Stimulated activated CD4-positive, alpha-beta T cell treated with anti-CD3 and anti-CD28 coated beads, Interleukin-2, amount 100 ng/mL, for 24 hours (primary cell): Measurements from ENCODE around the gene ACBD4.

Experiments
- DNase-seq, 2 donors: peaks; one replicate each; pipeline ENCODE4 v3.0.0-alpha.2; 2020

Gene ACBD4, protein sequence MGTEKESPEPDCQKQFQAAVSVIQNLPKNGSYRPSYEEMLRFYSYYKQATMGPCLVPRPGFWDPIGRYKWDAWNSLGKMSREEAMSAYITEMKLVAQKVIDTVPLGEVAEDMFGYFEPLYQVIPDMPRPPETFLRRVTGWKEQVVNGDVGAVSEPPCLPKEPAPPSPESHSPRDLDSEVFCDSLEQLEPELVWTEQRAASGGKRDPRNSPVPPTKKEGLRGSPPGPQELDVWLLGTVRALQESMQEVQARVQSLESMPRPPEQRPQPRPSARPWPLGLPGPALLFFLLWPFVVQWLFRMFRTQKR

GRCh38 chr17:45135192-45135977 is at the start of gene ACBD4:
TSS of gene ACBD4 (plus strand) at chr17:45135687. CDS start at chr17:45136145, 458 bp downstream.
- peak; percentile 97 to 99 for DNase-seq

DNA sequence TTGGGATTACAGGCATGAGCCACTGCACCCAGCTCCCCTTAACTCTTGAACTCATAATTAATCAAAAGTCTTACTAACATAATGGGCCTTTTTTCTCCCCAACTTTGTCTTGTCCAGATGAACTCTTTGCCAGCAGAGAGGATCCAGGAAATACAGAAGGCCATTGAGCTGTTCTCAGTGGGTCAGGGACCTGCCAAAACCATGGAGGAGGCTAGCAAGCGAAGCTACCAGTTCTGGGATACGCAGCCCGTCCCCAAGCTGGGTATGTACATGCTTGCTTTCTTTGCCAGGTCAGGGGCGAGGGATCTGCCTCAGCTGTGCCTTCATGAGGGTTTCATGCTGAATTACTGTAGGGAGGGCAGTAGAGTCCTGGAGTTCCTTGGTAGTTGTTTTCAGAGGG is 49.1 kb upstream of the ACBD4 start:
- DNase-seq = no peak

GRCh38 chr17:45086865-45087503 is 48.5 kb upstream of the ACBD4 start:
- no peak for DNase-seq

GRCh38 chr17:45087504-45087975 is 47.9 kb upstream of the ACBD4 start:
- no peak for DNase-seq

- no peak for DNase-seq
Observed at GRCh38 chr17:45087978-45088377, 47.5 kb upstream of the ACBD4 start.

DNA sequence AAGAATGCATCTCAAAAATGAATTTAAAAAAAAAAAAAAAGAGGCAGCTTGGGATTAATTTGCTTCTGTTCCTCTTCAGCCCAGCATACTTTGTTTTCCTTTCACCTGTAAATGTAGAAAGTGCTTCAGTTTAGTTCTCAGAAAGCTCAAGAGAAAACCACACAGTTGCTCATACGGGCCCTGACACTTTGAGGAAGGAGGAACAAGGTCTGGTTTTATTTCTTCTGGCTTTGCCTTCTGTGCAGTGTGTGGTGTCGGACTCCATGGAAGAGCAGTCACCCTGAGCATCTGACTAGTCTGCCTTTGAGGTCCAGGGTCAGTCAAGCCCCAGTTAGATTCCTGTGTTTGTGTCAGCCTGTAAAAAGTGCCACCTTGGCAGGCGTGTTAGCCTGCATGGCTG is 46.7 kb upstream of the ACBD4 start:
- no peak for DNase-seq

DNA sequence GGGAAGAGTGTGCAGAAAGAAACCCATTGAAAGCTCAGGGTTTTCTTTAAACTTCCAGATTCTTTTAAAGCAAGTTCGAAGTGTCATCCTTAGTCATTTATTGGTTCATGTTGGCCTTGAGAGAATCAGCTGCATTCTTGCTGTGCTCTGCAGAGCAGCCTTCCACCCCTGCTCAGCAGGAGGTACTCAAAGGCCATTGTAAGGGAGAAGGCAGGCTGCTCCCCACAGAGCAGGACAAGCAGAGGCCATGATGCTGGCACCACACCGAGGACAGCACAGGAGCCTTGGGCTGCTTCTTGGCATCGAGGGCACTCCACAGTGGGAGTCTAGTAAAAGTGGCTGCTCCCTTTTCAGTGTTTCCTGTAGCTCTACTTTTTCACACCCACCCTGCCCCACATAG is 44.8 kb upstream of the ACBD4 start:
- no peak for DNase-seq

DNA sequence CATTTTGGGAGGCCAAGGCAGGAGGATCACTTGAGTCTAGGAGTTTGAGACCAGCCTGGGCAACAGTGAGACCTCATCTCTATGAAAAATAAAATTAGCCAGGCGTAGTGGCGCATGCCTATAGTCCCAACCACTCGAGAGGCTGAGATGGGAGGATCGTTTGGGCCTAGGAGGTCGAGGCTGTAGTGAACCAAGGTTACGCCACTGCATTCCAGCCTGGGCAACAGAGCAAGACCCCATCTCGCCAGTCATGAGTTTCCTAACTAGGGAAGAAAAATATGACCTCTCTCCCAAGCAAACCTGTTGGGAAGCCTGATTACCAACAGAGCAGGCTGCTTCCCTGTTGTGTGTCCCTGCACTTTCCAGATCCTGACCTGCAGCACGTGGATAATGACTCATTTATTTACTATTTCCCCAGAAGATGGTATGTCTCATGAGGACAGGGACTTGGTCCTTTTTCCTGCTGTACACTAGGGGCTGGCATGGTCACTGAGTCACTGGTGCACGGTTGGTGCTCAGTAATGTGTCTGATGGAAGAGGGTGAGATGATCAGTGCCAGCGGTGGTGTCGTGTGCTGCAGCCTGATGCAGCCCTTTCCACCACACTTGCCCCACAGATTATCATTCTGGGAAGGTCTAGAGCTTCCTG is 43.6 kb upstream of the ACBD4 start:
- no peak for DNase-seq

- no peak for DNase-seq
Observed at GRCh38 chr17:45092911-45093430, 42.5 kb upstream of the ACBD4 start.

DNA sequence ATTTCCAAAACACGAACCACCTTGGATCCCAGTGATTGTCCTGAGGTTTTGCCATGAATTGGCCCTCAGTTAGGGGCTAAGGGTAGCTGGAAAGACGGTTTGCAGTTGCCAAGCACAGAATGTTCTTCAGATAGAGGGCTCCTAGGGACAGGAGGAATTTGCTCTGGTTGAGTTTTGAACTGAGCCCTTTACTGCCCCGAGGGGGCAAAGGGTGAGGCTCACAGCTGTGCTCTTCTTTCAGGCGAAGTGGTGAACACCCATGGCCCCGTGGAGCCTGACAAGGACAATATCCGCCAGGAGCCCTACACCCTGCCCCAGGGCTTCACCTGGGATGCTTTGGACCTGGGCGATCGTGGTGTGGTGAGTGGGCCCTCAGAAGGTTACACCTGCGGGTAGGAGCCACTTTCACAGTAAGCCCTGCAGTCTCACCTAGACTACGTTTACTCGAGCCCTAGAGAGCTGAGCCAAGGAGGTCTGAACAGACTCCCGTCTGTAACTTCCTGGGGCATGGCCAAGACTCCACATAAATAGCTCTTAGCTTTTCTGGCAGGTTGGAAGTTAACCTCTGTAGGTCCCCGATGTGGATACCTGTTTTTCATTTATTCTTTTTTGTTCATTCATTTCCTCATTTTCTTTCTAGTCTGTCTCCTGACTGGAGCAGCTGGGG is 41.9 kb upstream of the ACBD4 start:
- DNase-seq = no peak

- no peak for DNase-seq
Observed at GRCh38 chr17:45096141-45096540, 39.3 kb upstream of the ACBD4 start.

DNA sequence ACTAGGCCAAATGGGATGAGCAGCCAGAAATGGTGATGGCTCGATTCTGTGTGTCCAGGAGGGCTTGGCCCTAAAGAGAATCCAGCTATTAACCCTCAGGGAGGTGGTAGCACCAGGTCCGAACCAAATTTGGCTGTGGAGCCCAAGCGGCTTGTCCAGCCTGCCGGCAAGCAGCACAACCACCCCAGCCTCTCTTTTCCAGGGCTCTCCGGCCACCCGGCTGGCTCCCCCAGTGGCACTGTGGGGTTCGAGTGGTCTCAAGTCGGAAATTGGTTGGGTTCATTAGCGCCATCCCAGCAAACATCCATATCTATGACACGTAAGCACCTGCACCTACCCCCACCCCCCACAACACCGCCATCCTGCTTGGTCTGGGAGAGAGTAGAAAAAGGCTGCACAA is 38.6 kb upstream of the ACBD4 start:
- DNase-seq = no peak

- no peak for DNase-seq
Observed at GRCh38 chr17:45098081-45098868, 37.2 kb upstream of the ACBD4 start.

DNA sequence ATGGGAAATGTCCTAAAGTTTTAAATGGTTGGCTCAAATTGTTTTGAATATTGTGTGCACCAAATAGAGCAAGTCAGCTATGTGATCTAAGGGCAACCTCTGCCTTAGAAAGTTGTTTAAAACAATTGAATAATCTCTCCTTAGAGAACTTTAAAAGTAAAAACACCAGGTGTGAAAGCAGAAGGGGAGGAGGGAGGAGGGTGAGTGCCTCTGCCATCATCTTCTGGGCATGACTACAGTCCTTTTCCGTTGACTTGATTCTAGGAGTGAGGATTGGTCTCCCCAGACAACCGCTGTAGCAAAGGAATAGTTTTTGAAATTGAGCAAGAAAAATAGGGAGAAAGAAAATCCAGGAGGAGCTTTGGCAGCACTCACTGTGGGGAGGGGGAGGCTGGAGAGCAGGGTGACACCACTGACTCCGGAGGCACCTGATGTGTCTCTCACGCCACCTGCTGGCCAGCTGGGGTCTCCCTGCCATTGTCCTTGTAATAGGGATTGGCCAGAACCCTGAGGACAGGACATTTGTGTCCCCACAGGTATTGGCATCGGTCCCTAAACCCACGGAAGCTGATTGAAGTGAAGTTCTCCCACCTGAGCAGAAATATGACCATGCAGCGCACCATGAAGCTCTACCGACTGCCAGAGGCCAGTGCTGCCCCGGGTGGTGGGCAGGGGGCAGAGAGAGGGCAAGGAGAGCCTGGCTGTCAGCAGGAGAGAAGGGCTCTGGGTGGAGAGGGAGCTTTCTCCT is 36.4 kb upstream of the ACBD4 start:
- peak; percentile 77 to 82 for DNase-seq

- DNase-seq = no peak
Observed at GRCh38 chr17:45101546-45101882, 34.0 kb upstream of the ACBD4 start.

DNA sequence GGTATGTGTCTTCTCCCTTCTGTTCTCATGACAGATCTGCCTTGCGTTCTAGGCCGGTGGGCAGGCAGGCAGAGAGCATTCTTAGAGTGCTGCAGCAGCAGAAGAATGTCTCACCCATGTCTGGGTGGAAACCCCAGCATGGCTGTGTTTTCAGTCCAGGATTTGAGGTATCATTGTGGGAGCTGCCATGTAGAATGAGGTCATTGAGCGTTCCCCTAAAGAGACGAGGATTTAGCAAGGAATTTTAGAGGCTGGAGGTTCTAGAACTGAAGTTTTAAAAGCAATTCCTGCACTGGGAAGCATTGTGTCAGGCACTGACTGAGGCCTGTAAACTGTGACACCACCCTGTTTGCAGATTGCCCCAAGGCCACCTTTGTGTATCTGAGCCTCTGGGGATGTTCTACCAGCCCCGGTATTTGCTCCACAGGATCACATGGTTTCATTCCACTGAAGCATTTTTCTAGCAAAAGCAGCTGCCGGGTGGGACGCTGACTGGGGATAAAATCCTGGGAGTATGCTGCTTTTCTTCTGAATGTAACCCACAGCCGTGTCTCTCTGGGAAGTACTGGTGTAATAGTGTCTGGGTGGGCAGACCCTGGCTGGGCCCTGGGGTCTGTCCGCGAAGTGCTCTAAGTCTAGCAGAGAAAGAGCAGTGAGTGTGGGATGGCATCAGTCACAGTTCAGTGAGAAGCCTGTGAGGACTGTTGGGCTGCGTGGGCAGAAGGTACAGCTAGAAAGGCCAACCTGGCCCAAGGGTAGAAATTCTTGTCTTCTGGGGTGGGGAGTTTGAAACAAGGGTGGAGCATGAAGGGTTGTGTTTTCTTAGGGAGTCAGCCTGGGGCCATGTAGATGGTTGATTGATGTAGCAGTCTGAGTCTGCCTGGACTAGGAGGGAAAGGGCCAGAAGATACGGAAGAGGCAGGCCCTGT is 33.3 kb upstream of the ACBD4 start:
- no peak for DNase-seq

GRCh38 chr17:45102856-45103255 is 32.6 kb upstream of the ACBD4 start:
- DNase-seq = no peak

DNA sequence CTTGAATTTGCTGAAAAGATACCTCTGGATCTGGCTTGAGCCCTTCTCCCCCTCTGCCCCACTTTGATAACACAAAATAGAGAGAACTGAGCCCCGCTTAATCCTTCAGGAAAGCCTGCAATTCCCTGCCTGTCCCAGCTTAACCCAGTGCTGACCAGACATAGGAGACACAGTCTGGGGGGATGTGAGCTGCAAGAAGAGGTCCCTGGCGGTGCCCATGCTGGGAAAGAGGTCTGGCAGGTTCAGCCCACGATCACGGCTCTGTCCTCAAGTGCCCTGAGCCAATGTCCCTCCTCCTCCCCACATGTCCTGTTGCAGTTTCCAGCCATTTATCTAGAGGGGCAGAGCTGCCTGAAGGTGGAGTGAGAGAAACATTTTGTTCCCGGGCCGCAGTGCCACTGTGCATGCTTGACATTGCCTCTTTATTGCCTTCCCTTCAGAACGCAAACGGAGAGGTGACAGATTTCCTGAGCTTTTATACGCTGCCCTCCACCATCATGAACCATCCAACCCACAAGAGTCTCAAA is 32.2 kb upstream of the ACBD4 start:
- DNase-seq = no peak

DNA sequence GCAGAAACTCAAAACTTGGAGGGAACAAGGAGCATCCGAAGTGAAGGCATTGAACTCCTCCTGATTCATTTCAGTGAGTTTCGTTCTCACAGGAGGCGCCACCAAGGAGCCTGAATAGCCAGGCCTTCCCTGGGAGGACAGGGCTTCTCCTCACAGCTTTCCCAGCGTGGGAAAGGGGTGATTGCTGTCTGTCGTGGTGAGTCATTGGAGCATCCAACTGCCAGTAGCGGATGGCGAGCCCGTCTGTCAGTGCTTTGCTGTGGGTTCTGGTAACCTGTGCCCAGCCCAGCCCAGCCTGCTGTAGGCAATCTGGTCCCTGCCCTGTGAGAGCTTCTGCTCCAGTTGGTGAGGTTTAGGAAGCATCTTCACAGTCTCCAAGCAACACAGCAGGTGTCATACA is 31.5 kb upstream of the ACBD4 start:
- DNase-seq = no peak

- DNase-seq = no peak
Observed at GRCh38 chr17:45104497-45104896, 31.0 kb upstream of the ACBD4 start.
